Prostate gland (tissue), 2 donors: ENCODE measurements around the gene CHCHD6.

ENCODE experiments used
- CTCF ChIP-seq, 4 experiments: fragments of 200-600 bp in 2 of 4; fragments of 450-650 bp in 2 of 4; sonication (generic) in 2 of 4; IDR thresholded peaks; 1 replicate in 3 of 4; 2 replicates in 1 of 4; pipeline ENCODE4 v1.5.1; 2016 to 2019; ENCODE audit warnings: antibody characterized with exemption in 4 of 4, mild to moderate bottlenecking in 2 of 4, moderate library complexity in 2 of 4
- POLR2A ChIP-seq: fragments of 450-650 bp; IDR thresholded peaks from one replicate; pipeline ENCODE4 v1.6.1; 2016; ENCODE audit warnings: antibody characterized with exemption, mild to moderate bottlenecking
- POLR2AphosphoS5 ChIP-seq: sonication (generic); formaldehyde crosslinking; IDR thresholded peaks from one replicate; pipeline ENCODE4 v1.6.1; 2017; ENCODE audit warnings: antibody characterized with exemption

- TF ChIP-seq CTCF (IDR thresholded peaks at IDR 0.05) (no peak), POLR2A (no peak), POLR2AphosphoS5 (no peak)
These were observed 37.1 kb upstream of the CHCHD6 start for GRCh38 chr3:126666658-126667528.
